ENCODE data around the gene STAT5B. TPM values are rescaled to one million over a fixed set of nuclear protein-coding genes. Genes with fewer than 3 reads are reported as not detected.

Gene STAT5B
- total and polyA plus RNA-seq, 9 of the 15 experiments (the other 6 are each of a cell fraction or from before 2014, with no cell fraction given): 20.8 to 176 (median 92.4) TPM

GRCh38 chr17:42309142-42309541 is 33.0 kb upstream of the STAT5B start (continued):
- no peak for TF ChIP-seq PBX2 (CRISPR knock-in tag; IDR thresholded peaks at IDR 0.05; ENCODE audit: low read depth)
- no peak for TF ChIP-seq PBX2 (tag; conservative IDR thresholded peaks at IDR 0.05; ENCODE audit: low read depth)
- TF ChIP-seq ZHX1 (conservative IDR thresholded peaks at IDR 0.05; ENCODE audit: low read length): no peak
- no peak for TF ChIP-seq PHF20 (IDR thresholded peaks at IDR 0.05; ENCODE audit: partially characterized antibody)
- no peak for TF ChIP-seq CHD2 (IDR thresholded peaks at IDR 0.05; ENCODE audit: low read depth, low read length)
- no peak for TF ChIP-seq ZNF224 (CRISPR knock-in tag; IDR thresholded peaks at IDR 0.05)
- TF ChIP-seq ZNF175 (CRISPR knock-in tag; IDR thresholded peaks at IDR 0.05; ENCODE audit: low read depth): no peak
- TF ChIP-seq ZBTB43 (CRISPR knock-in tag; IDR thresholded peaks at IDR 0.05): no peak
- TF ChIP-seq ARID1B (IDR thresholded peaks at IDR 0.05): no peak
- TF ChIP-seq FOXK2 (conservative IDR thresholded peaks at IDR 0.05 in 1 of 2, IDR thresholded peaks at IDR 0.05 in 1 of 2; ENCODE audit: low read depth in 2 of 2): no peak
- TF ChIP-seq RBFOX2 (IDR thresholded peaks at IDR 0.05; ENCODE audit: low read depth, low read length): peak; percentile 59
- no peak for TF ChIP-seq XRCC4 (IDR thresholded peaks at IDR 0.05; ENCODE audit: extremely low read depth, insufficient read depth, insufficient read length)
- TF ChIP-seq BACH1 (tag; IDR thresholded peaks at IDR 0.05): no peak
- TF ChIP-seq POLR2B (IDR thresholded peaks at IDR 0.05; ENCODE audit: low read depth, partially characterized antibody): no peak
- no peak for TF ChIP-seq JUNB (CRISPR knock-in tag; conservative IDR thresholded peaks at IDR 0.05)

All from K562 (cell line).